Measurements from ENCODE around the gene ASB6.
"Not testable (repeated sequence)": the region's sequence is repeated elsewhere in the genome, so short reads cannot be mapped to it uniquely, and the experiment has no call there.

Gene ASB6

DNA sequence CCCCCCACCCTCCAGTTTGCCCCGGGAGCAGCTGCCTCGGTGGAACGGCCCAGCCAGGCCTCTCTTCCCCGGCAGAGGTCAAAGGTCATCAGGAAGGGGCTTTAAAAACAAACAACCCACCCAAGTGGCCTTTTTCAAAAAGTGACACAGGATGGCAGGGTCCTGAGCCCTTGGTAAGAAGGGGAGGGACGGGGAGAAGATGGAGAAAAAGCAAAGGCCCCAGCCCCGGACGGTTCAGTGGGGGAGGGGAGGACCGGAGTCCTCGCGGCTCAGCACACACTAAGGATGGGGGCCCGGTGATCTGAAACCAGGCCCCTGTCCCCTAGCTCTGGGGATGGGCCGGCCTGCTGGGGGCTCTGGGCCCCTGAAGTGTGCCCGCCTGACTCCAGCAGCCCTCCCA is 24.6 kb upstream of the ASB6 start:
- DNase-seq, result no peak

DNA sequence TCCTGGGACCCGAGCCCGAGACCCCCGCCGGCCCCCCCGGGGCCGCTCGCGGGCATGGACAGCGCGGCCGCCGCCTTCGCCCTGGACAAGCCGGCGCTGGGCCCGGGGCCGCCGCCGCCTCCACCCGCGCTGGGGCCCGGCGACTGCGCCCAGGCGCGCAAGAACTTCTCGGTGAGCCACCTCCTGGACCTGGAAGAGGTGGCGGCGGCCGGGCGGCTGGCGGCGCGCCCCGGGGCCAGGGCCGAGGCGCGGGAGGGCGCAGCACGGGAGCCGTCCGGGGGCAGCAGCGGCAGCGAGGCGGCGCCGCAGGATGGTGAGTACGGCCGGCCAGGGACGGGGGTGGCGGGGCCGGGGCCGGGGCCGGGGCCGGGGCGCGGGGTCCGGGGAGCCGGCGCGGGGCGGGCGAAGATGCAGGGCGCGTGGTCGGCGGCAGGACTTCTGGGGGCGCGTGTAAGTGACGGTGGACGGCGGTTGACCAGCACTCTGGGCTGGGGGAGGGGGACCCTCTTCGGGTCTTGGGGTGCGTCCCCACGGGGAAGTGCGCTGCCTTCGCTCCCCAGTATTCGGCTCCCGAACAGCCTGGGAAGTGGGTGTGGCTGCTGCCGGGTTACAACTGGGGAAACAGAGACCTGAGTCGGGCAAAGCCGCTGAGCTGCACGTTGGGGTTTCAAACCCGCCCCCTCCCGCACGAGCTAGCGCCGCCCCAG is 24.0 kb upstream of the ASB6 start:
- DNase-seq, result no peak

DNA sequence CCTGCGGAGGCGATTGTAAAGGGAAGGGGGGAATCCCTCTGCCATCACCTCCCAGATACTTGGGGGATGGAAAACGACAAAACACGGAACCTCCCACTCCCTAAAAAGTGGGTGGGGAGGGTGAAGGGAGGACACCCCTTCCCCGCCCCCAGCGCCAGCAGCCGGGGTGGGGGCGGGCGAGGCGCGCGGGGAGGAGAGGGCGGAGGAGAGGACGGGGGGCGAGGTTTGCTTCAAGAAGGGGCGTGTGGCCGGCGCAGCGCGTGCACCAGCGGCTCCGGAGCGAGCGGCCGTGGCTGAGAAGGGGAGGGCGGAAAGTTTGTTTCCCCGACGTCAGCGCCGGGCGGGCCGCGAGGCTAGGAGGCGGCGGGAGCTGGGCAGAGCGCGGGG is 23.4 kb upstream of the ASB6 start, which contains the start of gene PRRX2:
Gene PRRX2 (plus strand): TSS at position 259 of the 387 bp plus-strand sequence. CDS start 221 bp downstream, outside the sequence.
- no peak for DNase-seq

DNA sequence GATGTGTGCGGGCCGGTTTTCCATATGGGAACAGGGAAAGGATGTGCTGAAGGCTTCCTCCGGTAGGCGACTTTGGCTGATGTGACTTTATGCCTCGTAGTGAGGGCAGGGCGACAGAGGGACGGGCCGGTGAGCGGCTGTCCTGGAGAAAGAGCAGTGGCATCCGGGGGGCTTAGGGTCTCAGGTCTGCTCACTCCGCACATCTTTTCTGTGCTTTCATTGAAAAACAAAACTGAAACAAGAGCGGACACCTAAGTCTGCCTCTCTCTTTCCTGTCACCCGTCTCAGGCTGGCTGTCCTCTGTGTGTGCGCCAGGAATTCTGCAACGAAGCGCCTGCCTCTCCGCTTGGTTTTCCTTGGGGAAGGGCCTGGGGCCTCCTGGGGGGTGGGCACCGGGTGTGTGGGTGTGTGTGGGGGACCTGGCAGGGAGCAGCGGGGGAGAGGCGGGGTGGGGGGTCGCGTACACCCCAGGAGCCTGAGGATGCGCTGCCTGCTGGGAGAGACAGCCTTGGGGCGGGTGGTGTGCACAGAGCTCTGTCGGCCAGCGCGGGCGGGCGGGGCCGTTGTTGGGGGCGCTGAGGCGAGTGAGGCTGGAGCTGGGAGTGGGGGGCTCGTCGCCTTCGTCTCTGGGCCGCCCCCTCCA is 22.9 kb upstream of the ASB6 start:
- DNase-seq, result no peak

DNA sequence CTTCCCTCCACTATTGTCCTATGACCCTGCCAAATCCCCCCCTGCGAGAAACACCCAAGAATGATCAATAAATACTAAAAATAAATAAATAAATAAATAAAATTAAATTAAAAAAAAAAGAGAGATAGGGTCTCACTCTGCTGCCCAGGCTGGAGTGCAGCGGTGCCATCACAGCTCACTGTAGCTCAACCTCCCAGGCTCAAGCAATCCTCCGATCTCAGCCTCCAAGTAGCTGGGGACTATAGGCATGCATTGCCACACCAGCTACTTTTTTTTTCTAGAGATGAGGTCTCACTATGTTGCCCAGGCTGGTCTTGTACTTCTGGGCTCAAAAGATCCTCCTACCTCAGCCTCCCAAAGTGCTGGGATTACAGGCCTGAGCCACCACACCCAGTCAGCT is 20.3 kb upstream of the ASB6 start:
- not testable (repeated sequence) for DNase-seq

DNA sequence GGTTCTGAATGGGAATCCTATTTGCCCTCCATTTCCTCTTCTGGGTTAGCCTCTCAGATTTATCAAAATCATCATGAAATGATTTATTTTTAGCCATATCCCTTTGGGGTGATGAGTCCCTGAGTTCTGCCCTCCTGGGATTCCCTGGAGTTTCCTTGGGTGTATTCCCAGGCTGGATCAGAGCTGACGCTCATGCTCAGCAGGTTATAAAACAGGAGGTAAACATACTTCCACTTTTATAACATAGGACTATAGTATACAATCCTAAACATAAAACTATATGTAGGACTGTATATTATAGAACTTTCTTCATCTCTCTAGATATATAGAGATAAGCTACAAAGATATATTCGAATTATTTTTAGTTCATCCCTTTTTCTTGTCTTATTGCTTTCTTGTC is 19.1 kb upstream of the ASB6 start:
- no peak for DNase-seq

DNA sequence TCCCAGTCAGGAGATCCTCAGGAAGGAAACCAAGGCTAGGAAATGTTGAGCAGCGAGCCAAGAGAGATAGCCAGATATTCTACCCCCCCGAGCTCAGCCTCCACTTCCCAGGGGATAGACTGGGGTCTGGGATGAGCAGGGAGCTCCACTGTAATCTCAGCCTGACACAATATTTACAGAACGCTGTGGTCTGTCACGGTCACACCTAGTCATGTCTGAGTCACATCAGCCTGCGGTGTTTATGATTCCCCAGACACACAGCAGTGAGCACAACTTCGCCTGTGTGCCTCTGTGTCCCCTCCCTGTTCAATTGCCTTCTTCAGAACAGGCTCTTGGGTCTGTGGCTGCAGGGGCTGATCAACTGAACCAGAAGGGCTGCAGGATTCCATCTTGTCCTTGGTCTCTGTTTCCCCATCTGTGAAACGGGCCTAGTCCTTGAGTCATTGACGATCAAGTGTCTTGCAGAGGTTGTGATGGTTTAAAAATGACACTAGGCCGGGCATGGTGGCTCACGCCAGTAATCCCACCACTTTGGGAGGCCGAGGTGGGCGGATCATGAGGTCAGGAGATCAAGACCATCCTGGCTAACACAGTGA is 14.9 kb upstream of the ASB6 start:
- DNase-seq, result no peak

DNA sequence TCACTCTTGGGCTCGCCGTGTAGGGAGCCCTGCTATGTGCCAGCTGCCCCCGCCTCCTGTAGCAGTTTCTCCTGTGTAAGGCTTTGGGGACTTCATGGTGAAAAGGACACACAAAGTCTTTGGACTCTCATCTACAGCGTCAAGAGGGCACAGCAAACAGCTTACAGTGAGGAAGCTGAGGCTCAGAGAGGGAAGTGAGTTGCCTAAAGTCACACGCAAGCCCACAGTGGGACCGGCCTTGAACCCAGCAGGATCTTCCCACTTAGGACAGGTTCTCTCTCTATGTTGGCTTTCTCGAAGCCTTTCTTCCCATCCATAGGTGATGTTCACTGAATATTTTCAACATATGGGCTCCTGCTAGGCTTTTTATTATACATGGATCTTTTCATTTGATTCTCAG is 13.7 kb upstream of the ASB6 start:
- no peak for DNase-seq

DNA sequence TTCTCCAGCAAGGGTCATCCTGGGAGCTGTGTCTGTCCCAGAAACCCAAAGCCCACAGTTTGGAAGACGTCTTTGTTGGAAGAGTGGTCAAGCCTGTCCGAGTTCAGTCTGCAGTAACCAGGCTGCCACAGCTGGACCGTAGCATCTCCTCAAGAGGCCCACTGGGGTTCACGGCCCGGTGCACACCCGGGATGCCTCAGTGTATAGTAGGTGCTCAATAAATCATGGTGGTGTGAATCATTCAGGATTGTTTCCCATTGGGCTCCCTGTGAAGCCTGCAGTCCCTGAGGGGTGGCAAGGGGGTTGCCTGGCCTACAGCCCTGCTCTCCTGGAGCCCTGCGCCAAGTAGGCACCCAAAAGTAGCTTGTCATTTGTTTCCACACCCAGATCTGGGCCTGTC is 13.2 kb upstream of the ASB6 start:
- no peak for DNase-seq

DNA sequence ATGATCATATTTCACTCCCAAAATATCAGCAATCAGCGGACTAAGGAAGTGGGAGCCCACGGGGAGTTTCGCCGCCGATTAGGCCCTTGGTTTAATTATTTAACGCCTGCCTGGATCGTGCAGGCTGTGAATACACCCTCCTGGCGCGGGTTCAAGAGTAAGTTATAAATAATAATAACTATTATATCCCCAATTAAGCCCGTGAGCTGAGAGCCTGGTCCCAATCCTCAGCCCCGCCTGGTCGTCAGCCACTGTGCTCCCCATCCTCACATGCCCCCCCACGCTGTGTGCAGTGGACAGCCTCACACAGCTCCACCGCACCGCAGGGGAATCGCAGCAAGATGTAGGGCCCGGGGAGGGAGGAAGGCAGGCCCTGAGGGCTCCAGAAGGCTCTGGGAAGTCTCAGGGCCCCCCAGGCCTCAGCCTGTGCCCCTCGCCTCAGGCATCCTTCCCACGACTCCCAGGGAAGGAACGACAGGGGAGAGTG is 12.6 kb upstream of the ASB6 start:
- DNase-seq, result no peak

DNA sequence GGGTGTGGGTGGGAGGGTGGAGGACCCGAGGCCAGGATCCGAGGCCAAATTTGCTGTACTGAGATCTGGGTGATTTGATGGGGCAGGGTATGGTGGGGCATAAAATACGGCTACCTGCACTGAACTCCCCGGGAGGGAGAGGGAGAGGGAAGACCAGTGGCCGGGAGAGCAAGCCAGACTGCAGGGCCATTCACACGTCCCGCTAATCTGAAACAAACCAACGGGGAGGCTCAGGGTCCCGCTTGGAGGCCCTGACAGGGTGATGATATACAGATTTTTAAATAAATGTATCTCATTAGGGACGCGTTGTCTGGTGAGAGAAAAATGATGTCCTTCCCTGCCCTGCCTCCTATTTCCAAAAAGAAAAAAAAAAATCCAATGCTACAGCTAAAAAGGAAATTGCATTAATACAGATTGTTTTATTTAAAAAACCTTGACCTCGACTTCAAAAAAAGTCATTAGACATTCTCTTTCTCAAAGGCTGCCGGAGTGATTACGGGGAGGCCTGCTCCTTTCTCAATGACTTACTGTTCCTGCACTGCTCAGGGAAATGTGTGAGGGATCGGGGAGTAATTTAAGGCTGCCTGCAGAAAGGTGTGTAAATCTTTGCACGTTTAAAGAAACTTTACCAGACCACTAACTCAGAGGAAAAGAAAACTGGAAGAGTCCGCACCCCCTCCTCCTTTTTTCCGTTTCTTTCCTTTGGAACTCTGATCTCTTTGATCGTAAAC is 12.0 kb upstream of the ASB6 start:
- no peak for DNase-seq

DNA sequence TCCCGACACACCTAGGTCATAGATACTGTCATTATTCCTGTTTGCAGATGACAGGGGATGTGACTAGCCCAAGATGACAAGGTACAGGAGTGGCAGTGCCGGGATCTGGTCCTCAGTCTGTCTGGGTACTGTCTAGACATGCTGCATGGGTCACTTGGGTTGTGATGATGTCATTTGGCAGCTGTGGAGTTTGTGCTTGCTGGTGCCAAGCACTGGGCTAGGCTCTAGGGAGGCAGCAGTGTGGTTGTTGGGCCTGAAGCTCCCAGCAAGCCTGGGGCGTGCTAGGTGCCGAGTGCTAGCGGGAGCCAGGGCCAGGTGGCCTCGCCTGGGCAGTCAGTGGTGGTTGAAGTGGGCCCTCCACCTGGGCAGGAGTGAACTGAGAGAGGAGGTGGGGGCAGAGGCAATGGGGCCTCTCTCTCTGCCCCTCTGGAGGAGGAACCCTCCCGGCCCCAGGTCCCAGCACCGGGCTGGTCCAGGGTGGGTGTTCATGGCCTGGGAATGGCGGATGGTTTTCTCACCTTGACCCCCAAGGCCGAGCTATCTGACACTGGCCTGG is 8.8 kb upstream of the ASB6 start:
- no peak for DNase-seq

DNA sequence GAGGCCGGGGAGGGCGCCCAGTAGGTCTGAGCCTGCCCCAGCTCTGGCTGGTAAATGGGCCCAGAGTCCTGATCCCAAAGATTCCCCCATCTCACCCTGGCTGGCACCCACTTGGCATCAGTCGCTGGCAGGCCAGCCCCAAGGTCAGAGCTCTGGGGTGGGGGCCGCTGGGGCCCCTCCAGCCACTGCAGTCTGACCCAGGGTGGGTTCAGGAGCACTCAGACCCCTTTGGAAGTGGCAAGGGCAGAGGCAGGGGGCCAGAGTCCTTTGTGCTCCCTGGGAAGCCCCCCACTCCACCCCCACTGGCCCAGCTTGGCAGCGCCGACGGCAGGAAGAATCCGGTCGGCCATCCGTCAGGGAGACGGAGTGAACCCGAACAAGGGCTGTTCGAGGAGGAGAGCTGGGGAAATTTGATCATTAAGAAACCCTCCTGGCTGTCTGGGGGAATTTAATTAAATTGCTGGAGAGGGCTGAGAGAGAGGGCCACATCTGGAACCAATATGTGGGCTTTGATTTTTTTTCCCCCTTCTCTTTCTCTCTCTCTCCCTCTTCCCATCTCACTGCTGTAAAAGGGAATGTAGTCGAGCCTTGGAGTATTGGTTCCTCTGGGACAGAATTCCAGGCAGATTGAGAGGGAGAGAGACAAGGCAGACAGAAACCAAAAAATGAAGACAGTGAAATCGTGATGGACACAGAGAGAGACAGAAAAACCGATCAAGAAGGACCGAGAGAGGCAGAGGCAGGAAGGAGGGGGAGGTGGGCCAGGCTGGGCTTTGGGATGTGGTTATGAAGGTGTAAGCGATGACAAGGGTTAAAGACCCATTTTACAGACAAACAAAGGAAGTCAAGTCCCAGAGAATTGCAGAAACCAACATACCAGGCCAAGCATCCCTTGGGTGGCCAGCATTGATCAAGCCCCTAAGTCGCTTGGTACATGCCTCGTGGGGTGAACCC is 8.1 kb upstream of the ASB6 start:
- no peak for DNase-seq

DNA sequence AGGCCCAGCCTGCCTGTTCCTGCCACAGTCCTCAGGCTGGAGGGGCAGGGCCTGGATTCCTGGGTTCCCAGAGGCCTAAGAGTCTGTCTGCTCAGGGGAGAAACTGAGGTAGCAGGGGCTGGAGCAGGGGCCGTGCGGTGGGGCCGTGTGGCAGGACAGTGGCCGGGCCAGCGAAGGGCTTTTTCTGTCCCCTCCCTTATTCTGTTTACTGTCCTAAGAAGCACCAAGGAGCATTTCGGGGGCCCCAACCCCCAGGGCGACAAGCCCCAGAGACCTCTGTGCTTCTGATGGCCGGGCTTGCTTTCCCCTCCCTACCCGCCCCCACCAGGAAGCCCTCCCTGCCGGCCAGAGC is 6.8 kb upstream of the ASB6 start:
- DNase-seq, result no peak

DNA sequence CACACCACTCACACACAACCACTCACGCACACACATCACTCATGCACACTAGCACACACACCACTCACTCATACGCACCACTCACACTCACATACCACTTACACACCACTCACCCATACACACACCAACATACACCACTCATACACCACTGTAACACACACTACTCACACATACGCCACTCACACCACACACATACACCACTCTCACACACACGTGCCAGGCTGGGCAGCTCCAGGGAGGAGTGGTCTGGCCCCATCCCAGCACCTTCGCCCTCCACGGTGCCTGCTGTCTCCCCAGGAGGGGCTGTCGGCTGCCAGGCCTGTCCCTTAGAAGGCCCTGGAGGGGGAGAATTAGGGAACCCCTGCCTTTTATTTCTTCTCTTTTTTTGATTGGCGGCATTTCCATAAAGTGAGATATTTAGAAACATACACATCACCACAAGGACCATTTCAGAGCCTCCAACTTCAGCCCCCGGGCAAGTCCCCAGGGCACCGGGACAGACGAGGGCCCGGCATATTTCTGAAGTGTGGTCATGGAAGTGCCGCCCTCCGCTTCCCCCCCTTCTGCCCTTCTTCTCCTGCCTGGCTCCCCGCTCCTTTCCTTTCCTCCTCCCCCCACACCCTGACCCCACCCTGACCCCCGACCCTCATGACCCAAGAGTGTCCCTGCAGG is 6.3 kb upstream of the ASB6 start:
- DNase-seq, result no peak

DNA sequence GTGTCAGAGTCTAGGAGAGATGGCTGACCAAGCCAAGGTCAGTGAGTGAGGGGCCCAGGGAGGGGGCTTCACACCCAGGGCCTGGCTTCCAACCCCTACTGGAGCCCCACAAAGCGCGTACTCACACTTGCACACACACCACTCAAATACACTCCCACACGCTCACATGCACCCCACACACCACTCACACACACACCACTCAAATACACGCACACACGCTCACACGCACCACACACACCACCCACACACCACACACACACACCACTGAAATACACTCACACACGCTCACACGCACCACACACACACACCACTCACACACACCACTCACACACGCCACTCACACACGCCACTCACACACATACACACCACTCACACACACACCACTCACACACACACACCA is 5.7 kb upstream of the ASB6 start:
- DNase-seq, result no peak

DNA sequence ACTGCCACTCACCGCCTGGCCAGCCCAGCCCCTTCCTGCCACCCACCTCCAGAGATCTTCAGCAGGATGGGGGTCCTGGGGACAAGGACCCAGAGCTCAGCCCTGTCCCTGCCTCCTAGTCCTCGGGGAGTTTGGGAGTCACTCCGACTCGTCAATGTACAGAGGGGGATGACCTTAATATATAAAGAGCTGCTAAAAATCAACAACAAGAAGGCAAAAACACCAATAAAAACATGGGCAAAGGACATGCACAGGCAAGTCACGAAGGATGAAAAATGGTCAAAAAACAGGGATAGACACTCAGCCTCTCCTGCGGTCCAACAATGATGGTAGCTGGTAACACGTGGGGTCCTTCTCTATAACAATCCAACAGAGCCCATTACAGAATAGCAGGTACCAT is 4.7 kb upstream of the ASB6 start:
- DNase-seq, result no peak

DNA sequence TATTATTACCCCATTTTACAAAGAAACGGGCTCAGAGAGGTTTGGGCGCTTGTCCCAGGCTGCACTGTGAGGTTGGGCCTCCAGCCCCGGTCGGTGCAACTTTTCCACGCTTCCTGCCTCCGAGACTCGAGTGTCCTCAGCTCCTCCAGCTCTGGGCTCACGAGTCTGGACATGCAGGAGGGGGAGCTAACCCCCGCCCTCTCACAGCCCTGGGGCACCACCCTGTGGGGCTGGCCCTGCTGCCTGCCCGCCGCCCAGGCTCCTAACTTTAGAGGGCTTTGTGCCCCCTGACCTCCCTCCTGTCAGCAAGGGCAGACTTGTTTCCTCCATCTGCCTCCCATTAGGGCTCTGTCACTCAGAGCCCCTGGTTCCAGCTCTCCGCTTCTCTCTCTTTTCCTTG is 4.3 kb upstream of the ASB6 start:
- no peak for DNase-seq

DNA sequence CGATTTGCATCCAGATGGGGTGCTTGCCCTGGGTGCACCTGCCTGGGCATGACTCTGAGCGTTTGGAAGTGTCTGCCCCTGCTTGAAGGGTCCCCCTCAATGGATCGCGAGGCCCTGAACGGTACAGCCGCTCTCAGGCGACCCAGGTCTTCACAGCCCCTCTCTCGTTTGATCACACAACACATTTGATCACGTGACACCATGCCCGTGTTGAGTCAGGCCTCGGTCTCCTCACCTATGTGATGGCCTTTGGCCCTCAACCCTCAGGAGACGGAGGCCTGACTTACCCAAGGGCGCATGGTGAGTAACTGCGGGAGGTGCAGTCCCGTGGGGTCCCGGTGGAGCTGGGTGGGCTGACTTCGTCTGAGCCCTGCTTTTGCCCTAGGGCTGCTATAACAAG is 3.0 kb upstream of the ASB6 start:
- no peak for DNase-seq

DNA sequence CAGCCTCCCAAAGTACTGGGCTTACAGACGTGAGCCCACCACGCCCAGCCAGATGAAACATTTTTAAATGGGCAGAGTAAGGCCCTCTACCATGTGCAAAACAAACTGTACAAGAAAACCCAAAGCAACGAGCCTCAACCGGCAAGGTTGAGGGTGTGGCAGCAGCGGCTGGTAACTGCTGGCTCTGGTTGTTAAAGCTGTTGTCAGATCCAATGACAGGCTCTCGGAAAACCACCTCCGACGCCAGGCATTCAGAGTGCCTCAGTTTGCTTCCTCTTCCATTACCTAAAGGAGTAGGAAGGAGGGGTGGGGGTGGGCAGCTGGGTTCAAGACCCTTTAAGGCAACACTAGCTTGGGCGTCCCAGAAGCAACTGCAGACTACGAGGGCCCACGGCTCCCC is 2.4 kb upstream of the ASB6 start:
- DNase-seq, result no peak

DNA sequence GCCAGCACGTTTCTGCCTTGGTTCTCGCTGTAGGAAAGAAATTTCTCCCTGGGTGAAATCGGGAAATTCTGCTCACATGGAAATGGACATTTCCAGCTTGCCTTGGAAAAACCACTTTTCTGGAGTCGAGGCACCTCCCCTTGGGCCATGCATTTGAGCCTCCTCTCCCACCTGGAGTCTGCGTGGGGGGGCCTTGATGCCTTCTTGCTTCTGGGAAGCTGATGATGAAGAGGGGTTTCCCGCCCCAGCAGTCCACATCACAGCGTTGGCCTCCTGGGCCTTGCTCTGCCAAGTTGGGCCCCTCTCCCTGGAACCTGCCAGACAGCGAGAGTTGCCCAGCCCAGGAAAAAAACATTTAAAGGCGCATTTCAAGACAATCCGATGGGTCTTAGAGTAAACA is 1.8 kb upstream of the ASB6 start:
- DNase-seq, result no peak

All from SHP77 treated with DMSO at 0.1 percent for 48 hours (cell line).